ENCODE measurements around the gene LTBR.
"Not testable (repeated sequence)": the region's sequence is repeated elsewhere in the genome, so short reads cannot be mapped to it uniquely, and the experiment has no call there.

The LTBR gene

GRCh38 chr12:6383572-6384498 is at the start of gene LTBR:
Gene LTBR, plus strand, starts transcription at chr12:6384162. Its CDS starts 197 bp downstream, at chr12:6384359.
- DNase-seq (ENCODE audit: low spot score) = no peak

GRCh38 chr12:6334359-6334758 is 49.6 kb upstream of the LTBR start:
- no peak for DNase-seq (ENCODE audit: low spot score)

- no peak for DNase-seq (ENCODE audit: low spot score)
Observed at GRCh38 chr12:6334940-6335450, 49.0 kb upstream of the LTBR start.

GRCh38 chr12:6335451-6336078 is 48.4 kb upstream of the LTBR start:
- no peak for DNase-seq (ENCODE audit: low spot score)

GRCh38 chr12:6336079-6336888 is 47.7 kb upstream of the LTBR start:
- DNase-seq (ENCODE audit: low spot score) = no peak

- no peak for DNase-seq (ENCODE audit: low spot score)
Observed at GRCh38 chr12:6336889-6337853, 46.8 kb upstream of the LTBR start.

- DNase-seq (ENCODE audit: low spot score) = no peak
Observed at GRCh38 chr12:6337958-6338433, 46.0 kb upstream of the LTBR start.

- not testable (repeated sequence) for DNase-seq (ENCODE audit: low spot score)
Observed at GRCh38 chr12:6338536-6338935, 45.4 kb upstream of the LTBR start.

- DNase-seq (ENCODE audit: low spot score) = no peak
Observed at GRCh38 chr12:6338955-6339354, 45.0 kb upstream of the LTBR start.

- DNase-seq (ENCODE audit: low spot score) = no peak
Observed at GRCh38 chr12:6340032-6340638, 43.8 kb upstream of the LTBR start.

GRCh38 chr12:6340745-6341416 is 43.1 kb upstream of the LTBR start:
- no peak for DNase-seq (ENCODE audit: low spot score)

- DNase-seq (ENCODE audit: low spot score) = no peak
Observed at GRCh38 chr12:6341417-6342139, 42.4 kb upstream of the LTBR start, which contains the start of gene TNFRSF1A. Gene TNFRSF1A, minus strand, starts transcription at chr12:6342076. Its CDS starts 262 bp downstream, at chr12:6341814.

- no peak for DNase-seq (ENCODE audit: low spot score)
Observed at GRCh38 chr12:6342140-6342889, 41.6 kb upstream of the LTBR start.

- DNase-seq (ENCODE audit: low spot score) = no peak
Observed at GRCh38 chr12:6343518-6343917, 40.4 kb upstream of the LTBR start.

- not testable (repeated sequence) for DNase-seq (ENCODE audit: low spot score)
Observed at GRCh38 chr12:6344101-6344660, 39.8 kb upstream of the LTBR start.

GRCh38 chr12:6345319-6346091 is 38.5 kb upstream of the LTBR start:
- no peak for DNase-seq (ENCODE audit: low spot score)

- DNase-seq (ENCODE audit: low spot score) = no peak
Observed at GRCh38 chr12:6346235-6346832, 37.6 kb upstream of the LTBR start.

Measured in D341Med (cell line).